ENCODE results near the gene SALL1. TPM values are rescaled to one million over a fixed set of nuclear protein-coding genes. Genes with fewer than 3 reads are reported as not detected.

SALL1 gene
- total RNA-seq, 1 donor from 2014 or later: 15.0 TPM

GRCh38 chr16:51149721-51150164 is 1.3 kb downstream of the SALL1 start:
- peaks cover 2% of the 10 kb centered on the region for H3K27me3 ChIP-seq (ENCODE audit: insufficient read depth, low read length)
- Mint-ChIP-seq H3K27ac (ENCODE audit: unreplicated experiment) (peak overlapping the region; percentile 96), H3K36me3 (ENCODE audit: low read depth, unreplicated experiment) (no peaks in the 10 kb centered on the region), H3K9me3 (ENCODE audit: unreplicated experiment) (peaks cover 2% of the 10 kb centered on the region), H3K4me1 (ENCODE audit: low read depth, unreplicated experiment) (peaks cover 25% of the 10 kb centered on the region), H3K4me3 (ENCODE audit: unreplicated experiment) (peak overlapping the region; percentile 94), H3K27me3 (ENCODE audit: low read depth, unreplicated experiment) (peaks cover 10% of the 10 kb centered on the region)
- TF ChIP-seq CTCF (IDR thresholded peaks at IDR 0.05; ENCODE audit: insufficient read depth, low read depth, low read length) (no peak), EZH2 (IDR thresholded peaks at IDR 0.05; ENCODE audit: insufficient read depth, low read length) (no peak)
- H3K4me1 ChIP-seq (ENCODE audit: insufficient read depth, low read length): peaks cover 25% of the 10 kb centered on the region
- H4K20me1 ChIP-seq (ENCODE audit: insufficient read depth, low read length): peaks cover 16% of the 10 kb centered on the region
- peak overlapping the region; percentile 77 for H3K27ac ChIP-seq (ENCODE audit: low read depth, low read length)
- no peaks in the 10 kb centered on the region for H3K36me3 ChIP-seq (ENCODE audit: insufficient read depth, low read length)
- peak overlapping the region; percentile 89 for H3K9ac ChIP-seq (ENCODE audit: low read length)
- H3K9me3 ChIP-seq (ENCODE audit: insufficient read depth, low read depth, low read length): no peaks in the 10 kb centered on the region
- DNase-seq (ENCODE audit: low read depth): no peak
- no peak for FAIRE-seq
- H2AFZ ChIP-seq (ENCODE audit: low read depth, low read length): peak overlapping the region; percentile 65
- peaks cover 75% of the 10 kb centered on the region for H3K79me2 ChIP-seq (ENCODE audit: insufficient read depth, low read length)
- H3K4me2 ChIP-seq (ENCODE audit: low read length): peak overlapping the region; percentile 92
- peak overlapping the region; percentile 74 for H3K4me3 ChIP-seq (ENCODE audit: insufficient read depth, low read depth, low read length)

GRCh38 chr16:51149251-51149661 is 1.8 kb downstream of the SALL1 start:
- peaks cover 18% of the 10 kb centered on the region for H4K20me1 ChIP-seq (ENCODE audit: insufficient read depth, low read length)
- TF ChIP-seq EZH2 (IDR thresholded peaks at IDR 0.05; ENCODE audit: insufficient read depth, low read length): no peak
- no peak for TF ChIP-seq CTCF (IDR thresholded peaks at IDR 0.05; ENCODE audit: insufficient read depth, low read depth, low read length)
- DNase-seq (ENCODE audit: low read depth) (no peak), FAIRE-seq (no peak)
- peak overlapping the region; percentile 92 for H3K4me2 ChIP-seq (ENCODE audit: low read length)
- Mint-ChIP-seq H3K9me3 (ENCODE audit: unreplicated experiment) (peaks cover under 1% of the 10 kb centered on the region), H3K4me3 (ENCODE audit: unreplicated experiment) (peak overlapping the region; percentile 94), H3K36me3 (ENCODE audit: low read depth, unreplicated experiment) (no peaks in the 10 kb centered on the region), H3K27ac (ENCODE audit: unreplicated experiment) (peak overlapping the region; percentile 96), H3K4me1 (ENCODE audit: low read depth, unreplicated experiment) (peaks cover 24% of the 10 kb centered on the region), H3K27me3 (ENCODE audit: low read depth, unreplicated experiment) (peaks cover 8% of the 10 kb centered on the region)
- H3K4me1 ChIP-seq (ENCODE audit: insufficient read depth, low read length): peaks cover 25% of the 10 kb centered on the region
- no peaks in the 10 kb centered on the region for H3K9me3 ChIP-seq (ENCODE audit: insufficient read depth, low read depth, low read length)
- H2AFZ ChIP-seq (ENCODE audit: low read depth, low read length): peak overlapping the region; percentile 65
- no peaks in the 10 kb centered on the region for H3K36me3 ChIP-seq (ENCODE audit: insufficient read depth, low read length)
- H3K4me3 ChIP-seq (ENCODE audit: insufficient read depth, low read depth, low read length): peak overlapping the region; percentile 74
- no peaks in the 10 kb centered on the region for H3K27me3 ChIP-seq (ENCODE audit: insufficient read depth, low read length)
- H3K27ac ChIP-seq (ENCODE audit: low read depth, low read length): peak overlapping the region; percentile 77
- H3K79me2 ChIP-seq (ENCODE audit: insufficient read depth, low read length): peaks cover 78% of the 10 kb centered on the region
- H3K9ac ChIP-seq (ENCODE audit: low read length): peak overlapping the region; percentile 89

- H3K4me1 Mint-ChIP-seq (ENCODE audit: low read depth, unreplicated experiment): peaks cover 23% of the 10 kb centered on the region
- H3K36me3 ChIP-seq (ENCODE audit: insufficient read depth, low read length): no peaks in the 10 kb centered on the region
- H3K27me3 ChIP-seq (ENCODE audit: insufficient read depth, low read length): no peaks in the 10 kb centered on the region
- H2AFZ ChIP-seq (ENCODE audit: low read depth, low read length): no peak overlapping the region
- H3K9ac ChIP-seq (ENCODE audit: low read length): peak overlapping the region; percentile 89
- FAIRE-seq (no peak), DNase-seq (ENCODE audit: low read depth) (no peak)
- H3K4me3 ChIP-seq (ENCODE audit: insufficient read depth, low read depth, low read length): peak overlapping the region; percentile 74
- TF ChIP-seq EZH2 (IDR thresholded peaks at IDR 0.05; ENCODE audit: insufficient read depth, low read length) (no peak), CTCF (IDR thresholded peaks at IDR 0.05; ENCODE audit: insufficient read depth, low read depth, low read length) (no peak)
- H3K27ac ChIP-seq (ENCODE audit: low read depth, low read length): peak overlapping the region; percentile 77
- peak overlapping the region; percentile 94 for H3K4me3 Mint-ChIP-seq (ENCODE audit: unreplicated experiment)
- peaks cover 80% of the 10 kb centered on the region for H3K79me2 ChIP-seq (ENCODE audit: insufficient read depth, low read length)
- H3K27ac Mint-ChIP-seq (ENCODE audit: unreplicated experiment): peak overlapping the region; percentile 96
- no peaks in the 10 kb centered on the region for H3K36me3 Mint-ChIP-seq (ENCODE audit: low read depth, unreplicated experiment)
- peaks cover 3% of the 10 kb centered on the region for H3K27me3 Mint-ChIP-seq (ENCODE audit: low read depth, unreplicated experiment)
- H4K20me1 ChIP-seq (ENCODE audit: insufficient read depth, low read length): peaks cover 20% of the 10 kb centered on the region
- H3K9me3 Mint-ChIP-seq (ENCODE audit: unreplicated experiment): no peaks in the 10 kb centered on the region
- H3K9me3 ChIP-seq (ENCODE audit: insufficient read depth, low read depth, low read length): no peaks in the 10 kb centered on the region
- peak overlapping the region; percentile 92 for H3K4me2 ChIP-seq (ENCODE audit: low read length)
- H3K4me1 ChIP-seq (ENCODE audit: insufficient read depth, low read length): peaks cover 25% of the 10 kb centered on the region
Measured at GRCh38 chr16:51148678-51149228, 2.3 kb downstream of the SALL1 start.

Data from astrocyte (in vitro differentiated cells and primary cell).